Measurements from ENCODE around the gene IL31RA. TPM values are rescaled to one million over a fixed set of nuclear protein-coding genes. Genes with fewer than 3 reads are reported as not detected.

The IL31RA gene
- total RNA-seq, 4 donors from 2014 or later: 0.30 to 3.1 (median 1.3) TPM

DNA sequence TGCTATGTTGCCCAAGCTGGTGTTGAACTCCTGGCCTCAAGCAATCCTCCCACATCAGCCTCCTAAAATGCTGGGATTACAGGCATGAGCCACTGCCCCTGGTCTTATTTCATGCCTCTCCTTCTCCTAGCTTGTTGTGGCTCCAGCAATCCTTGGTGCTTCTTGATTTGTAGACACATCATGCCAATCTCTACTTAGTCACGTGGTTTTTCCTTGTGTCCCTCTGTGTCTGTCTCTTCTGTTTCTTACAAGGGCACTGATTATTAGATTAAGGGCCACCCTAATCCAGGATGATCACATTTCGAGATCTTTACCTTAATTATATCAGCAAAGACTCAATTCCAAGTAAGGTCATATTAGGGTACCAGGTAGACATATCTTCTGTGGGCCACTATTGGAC is 9.2 kb upstream of the IL31RA start:
- TF ChIP-seq, protein P1, sequence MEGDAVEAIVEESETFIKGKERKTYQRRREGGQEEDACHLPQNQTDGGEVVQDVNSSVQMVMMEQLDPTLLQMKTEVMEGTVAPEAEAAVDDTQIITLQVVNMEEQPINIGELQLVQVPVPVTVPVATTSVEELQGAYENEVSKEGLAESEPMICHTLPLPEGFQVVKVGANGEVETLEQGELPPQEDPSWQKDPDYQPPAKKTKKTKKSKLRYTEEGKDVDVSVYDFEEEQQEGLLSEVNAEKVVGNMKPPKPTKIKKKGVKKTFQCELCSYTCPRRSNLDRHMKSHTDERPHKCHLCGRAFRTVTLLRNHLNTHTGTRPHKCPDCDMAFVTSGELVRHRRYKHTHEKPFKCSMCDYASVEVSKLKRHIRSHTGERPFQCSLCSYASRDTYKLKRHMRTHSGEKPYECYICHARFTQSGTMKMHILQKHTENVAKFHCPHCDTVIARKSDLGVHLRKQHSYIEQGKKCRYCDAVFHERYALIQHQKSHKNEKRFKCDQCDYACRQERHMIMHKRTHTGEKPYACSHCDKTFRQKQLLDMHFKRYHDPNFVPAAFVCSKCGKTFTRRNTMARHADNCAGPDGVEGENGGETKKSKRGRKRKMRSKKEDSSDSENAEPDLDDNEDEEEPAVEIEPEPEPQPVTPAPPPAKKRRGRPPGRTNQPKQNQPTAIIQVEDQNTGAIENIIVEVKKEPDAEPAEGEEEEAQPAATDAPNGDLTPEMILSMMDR (IDR thresholded peaks at IDR 0.05): no peak
- no peak for TF ChIP-seq POLR2A (IDR thresholded peaks at IDR 0.05)
- 90 to 91% methylated on average over 2 of the region's 2 CpGs for WGBS, 2 donors
- intact Hi-C loops (cut with DNase I; ENCODE audit: low total_unique reads): no loop called here
- DNase-seq (ENCODE audit: low spot score in 2 of 2): no peak
- no peak overlapping the region for H3K4me3 ChIP-seq (ENCODE audit: low read depth, poor library complexity, severe bottlenecking)

- TF ChIP-seq, protein P1 (IDR thresholded peaks at IDR 0.05): no peak
- TF ChIP-seq POLR2A (IDR thresholded peaks at IDR 0.05): no peak
- no peak overlapping the region for H3K4me3 ChIP-seq (ENCODE audit: low read depth, poor library complexity, severe bottlenecking)
- no peak for DNase-seq (ENCODE audit: low spot score in 2 of 2)
- WGBS, 2 donors: 53 to 70% methylated on average over 1 of the region's 1 CpG
- intact Hi-C loops (cut with DNase I; ENCODE audit: low total_unique reads): no loop called here
Observed at GRCh38 chr5:55847837-55848236, 3.3 kb upstream of the IL31RA start.

DNA sequence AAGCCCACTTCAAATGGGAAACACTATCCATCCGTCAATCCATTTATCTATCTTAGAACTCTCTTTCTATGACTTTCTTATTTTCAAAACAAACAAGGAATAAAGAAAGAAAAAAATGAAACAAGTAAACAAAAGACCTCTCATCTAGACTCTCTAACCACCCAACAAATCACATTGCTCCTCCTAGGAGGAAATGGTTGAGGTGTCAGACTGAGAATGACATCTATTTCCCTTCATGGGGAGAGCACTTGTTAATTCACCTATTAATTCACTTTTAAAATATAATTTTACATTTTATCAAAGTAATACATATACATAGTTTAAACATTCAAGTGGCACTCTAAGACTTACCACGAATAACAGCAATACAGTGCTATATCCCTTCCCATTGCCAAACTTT is 2.4 kb upstream of the IL31RA start:
- WGBS, 2 donors: 85 to 89% methylated on average over 2 of the region's 2 CpGs
- TF ChIP-seq, protein P1 (IDR thresholded peaks at IDR 0.05): no peak
- no peak for TF ChIP-seq POLR2A (IDR thresholded peaks at IDR 0.05)
- H3K4me3 ChIP-seq (ENCODE audit: low read depth, poor library complexity, severe bottlenecking): no peak overlapping the region
- intact Hi-C loops (cut with DNase I; ENCODE audit: low total_unique reads): no loop called here
- no peak for DNase-seq (ENCODE audit: low spot score in 2 of 2)

- no peak for TF ChIP-seq POLR2A (IDR thresholded peaks at IDR 0.05)
- TF ChIP-seq, protein P1 (IDR thresholded peaks at IDR 0.05): no peak
- H3K4me3 ChIP-seq (ENCODE audit: low read depth, poor library complexity, severe bottlenecking): no peak overlapping the region
- 48 to 50% methylated on average over 2 of the region's 2 CpGs for WGBS, 2 donors
- no peak for DNase-seq (ENCODE audit: low spot score in 2 of 2)
- intact Hi-C loops (cut with DNase I; ENCODE audit: low total_unique reads): no loop called here
Observed at GRCh38 chr5:55851675-55851979, 470 bp downstream of the IL31RA start.

DNA sequence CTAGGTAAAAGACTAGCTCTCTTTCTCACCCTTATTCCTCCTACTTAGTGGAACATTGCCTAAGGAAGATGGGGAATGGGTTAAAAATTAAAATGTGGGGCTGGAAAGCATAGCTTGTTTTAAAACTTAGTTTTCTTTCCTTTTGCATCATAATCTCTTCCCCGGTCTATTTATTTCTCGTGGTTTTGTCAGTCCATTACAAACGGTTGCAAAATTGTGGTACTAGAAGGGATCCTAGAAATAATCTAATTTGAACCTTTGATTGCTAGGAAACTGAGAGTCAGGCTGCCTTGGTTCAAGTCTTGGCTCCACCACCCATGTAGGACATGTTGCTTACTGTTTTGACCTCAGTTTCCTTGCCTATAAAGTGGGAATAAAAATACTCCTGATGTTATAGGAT is 1.3 kb downstream of the IL31RA start:
- 64 to 68% methylated on average over 3 of the region's 3 CpGs for WGBS, 2 donors
- no peak overlapping the region for H3K4me3 ChIP-seq (ENCODE audit: low read depth, poor library complexity, severe bottlenecking)
- no peak for TF ChIP-seq POLR2A (IDR thresholded peaks at IDR 0.05)
- TF ChIP-seq, protein P1 (IDR thresholded peaks at IDR 0.05): no peak
- intact Hi-C loops (cut with DNase I; ENCODE audit: low total_unique reads): no loop called here
- DNase-seq (ENCODE audit: low spot score in 2 of 2): no peak

GRCh38 chr5:55853041-55853670 is 2.0 kb downstream of the IL31RA start:
- no peak for DNase-seq (ENCODE audit: low spot score in 2 of 2)
- H3K4me3 ChIP-seq (ENCODE audit: low read depth, poor library complexity, severe bottlenecking): no peak overlapping the region
- TF ChIP-seq, protein P1 (IDR thresholded peaks at IDR 0.05): no peak
- 55 to 59% methylated on average over 3 of the region's 3 CpGs for WGBS, 2 donors
- intact Hi-C loops (cut with DNase I; ENCODE audit: low total_unique reads): no loop called here

All from lower leg skin (tissue), 4 donors.